Measurements from ENCODE around the gene SCLT1.

SCLT1 gene

DNA sequence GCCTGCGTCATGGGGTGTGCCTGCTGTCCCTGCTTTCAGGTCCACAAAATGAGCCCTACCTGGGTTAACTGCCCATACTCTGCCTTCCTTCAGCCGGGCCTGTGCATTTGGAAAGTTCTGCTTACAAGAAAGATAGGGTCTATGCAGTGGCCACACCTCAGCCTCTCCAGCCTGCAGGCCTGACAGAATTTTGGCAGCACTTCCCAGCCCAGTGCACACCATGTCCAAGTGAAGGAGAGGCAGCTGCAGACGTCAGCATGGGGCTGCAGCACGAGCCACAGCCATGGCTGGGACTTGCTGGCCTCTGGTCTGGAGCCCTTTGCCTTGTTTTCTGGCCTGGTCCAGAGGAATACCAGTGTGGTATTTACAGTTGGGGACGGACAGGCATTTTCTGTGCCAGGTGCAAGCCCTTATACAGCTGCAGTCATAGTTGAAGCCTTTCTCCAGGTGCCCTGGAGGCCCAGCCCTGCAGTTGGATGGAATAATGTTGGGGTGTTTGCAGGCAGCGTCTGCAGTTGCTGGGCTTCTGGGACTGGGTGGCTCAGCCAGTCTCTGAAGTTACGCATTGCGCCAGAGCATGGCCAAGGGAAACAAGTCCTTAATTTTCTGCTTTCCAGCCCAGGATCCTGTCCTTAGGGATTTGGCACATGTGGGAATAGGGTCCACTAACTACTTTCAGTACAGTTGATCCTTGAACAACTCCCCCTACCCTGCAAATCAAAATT, 257.7 kb downstream of the SCLT1 start:
- DNase-seq, result no peak
